Measurements from ENCODE around the gene GATB.

DNA sequence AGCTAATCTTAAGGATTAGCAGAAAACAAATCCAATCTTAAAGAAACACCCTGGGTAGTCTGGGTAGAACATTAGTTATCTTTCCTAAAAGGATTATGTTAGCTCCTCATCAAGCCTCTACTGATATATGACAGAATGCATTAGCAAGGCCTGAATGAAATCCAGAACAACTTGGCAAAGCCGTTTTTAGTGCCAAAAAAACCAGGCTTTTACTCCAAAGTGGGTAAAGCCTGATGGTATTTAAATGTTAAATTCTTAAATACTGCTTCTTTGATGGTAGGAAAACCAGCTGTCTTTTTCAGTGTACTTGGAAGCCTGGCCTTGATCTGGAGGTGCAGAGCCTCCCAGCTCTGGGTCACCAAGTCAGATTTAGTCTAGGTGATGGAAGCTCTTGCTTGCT, 120.4 kb downstream of the GATB start:
- TF ChIP-seq POLR2A (IDR thresholded peaks at IDR 0.05; ENCODE audit: low read depth, low read length) = no peak
- TF ChIP-seq, protein P1, sequence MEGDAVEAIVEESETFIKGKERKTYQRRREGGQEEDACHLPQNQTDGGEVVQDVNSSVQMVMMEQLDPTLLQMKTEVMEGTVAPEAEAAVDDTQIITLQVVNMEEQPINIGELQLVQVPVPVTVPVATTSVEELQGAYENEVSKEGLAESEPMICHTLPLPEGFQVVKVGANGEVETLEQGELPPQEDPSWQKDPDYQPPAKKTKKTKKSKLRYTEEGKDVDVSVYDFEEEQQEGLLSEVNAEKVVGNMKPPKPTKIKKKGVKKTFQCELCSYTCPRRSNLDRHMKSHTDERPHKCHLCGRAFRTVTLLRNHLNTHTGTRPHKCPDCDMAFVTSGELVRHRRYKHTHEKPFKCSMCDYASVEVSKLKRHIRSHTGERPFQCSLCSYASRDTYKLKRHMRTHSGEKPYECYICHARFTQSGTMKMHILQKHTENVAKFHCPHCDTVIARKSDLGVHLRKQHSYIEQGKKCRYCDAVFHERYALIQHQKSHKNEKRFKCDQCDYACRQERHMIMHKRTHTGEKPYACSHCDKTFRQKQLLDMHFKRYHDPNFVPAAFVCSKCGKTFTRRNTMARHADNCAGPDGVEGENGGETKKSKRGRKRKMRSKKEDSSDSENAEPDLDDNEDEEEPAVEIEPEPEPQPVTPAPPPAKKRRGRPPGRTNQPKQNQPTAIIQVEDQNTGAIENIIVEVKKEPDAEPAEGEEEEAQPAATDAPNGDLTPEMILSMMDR (conservative IDR thresholded peaks at IDR 0.05; ENCODE audit: low read depth, low read length) = no peak
- no peak for TF ChIP-seq SMC3 (IDR thresholded peaks at IDR 0.05; ENCODE audit: low read depth, low read length)
- no peak for TF ChIP-seq FOS (IDR thresholded peaks at IDR 0.05; ENCODE audit: low read depth, low read length)
- TF ChIP-seq, protein P2, sequence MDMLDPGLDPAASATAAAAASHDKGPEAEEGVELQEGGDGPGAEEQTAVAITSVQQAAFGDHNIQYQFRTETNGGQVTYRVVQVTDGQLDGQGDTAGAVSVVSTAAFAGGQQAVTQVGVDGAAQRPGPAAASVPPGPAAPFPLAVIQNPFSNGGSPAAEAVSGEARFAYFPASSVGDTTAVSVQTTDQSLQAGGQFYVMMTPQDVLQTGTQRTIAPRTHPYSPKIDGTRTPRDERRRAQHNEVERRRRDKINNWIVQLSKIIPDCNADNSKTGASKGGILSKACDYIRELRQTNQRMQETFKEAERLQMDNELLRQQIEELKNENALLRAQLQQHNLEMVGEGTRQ (IDR thresholded peaks at IDR 0.05; ENCODE audit: low read depth, low read length) = no peak
- TF ChIP-seq, protein P3, sequence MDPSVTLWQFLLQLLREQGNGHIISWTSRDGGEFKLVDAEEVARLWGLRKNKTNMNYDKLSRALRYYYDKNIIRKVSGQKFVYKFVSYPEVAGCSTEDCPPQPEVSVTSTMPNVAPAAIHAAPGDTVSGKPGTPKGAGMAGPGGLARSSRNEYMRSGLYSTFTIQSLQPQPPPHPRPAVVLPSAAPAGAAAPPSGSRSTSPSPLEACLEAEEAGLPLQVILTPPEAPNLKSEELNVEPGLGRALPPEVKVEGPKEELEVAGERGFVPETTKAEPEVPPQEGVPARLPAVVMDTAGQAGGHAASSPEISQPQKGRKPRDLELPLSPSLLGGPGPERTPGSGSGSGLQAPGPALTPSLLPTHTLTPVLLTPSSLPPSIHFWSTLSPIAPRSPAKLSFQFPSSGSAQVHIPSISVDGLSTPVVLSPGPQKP (IDR thresholded peaks at IDR 0.05; ENCODE audit: borderline replicate concordance, low read depth, low read length) = no peak
- no peak for TF ChIP-seq MAZ (IDR thresholded peaks at IDR 0.05; ENCODE audit: borderline replicate concordance, low read depth, low read length)
- TF ChIP-seq RCOR1 (IDR thresholded peaks at IDR 0.05; ENCODE audit: insufficient replicate concordance, low read length) = no peak
- no peak for TF ChIP-seq MAFK (IDR thresholded peaks at IDR 0.05; ENCODE audit: low read depth, low read length)
- no peak for TF ChIP-seq RAD21 (IDR thresholded peaks at IDR 0.05; ENCODE audit: low read length)
- no peak for TF ChIP-seq MXI1 (IDR thresholded peaks at IDR 0.05; ENCODE audit: borderline replicate concordance, low read depth, low read length)
- no peak for TF ChIP-seq CEBPB (IDR thresholded peaks at IDR 0.05; ENCODE audit: low read depth, low read length)
- no peak for TF ChIP-seq RFX5 (IDR thresholded peaks at IDR 0.05; ENCODE audit: low read depth, low read length)
- no peak for TF ChIP-seq BHLHE40 (IDR thresholded peaks at IDR 0.05; ENCODE audit: low read depth, low read length)

Measured in IMR-90 (cell line).